ENCODE results near the gene XKR7. TPM values are rescaled to one million over a fixed set of nuclear protein-coding genes. Genes with fewer than 3 reads are reported as not detected.
A peak's percentile ranks its signal among the peaks of the same experiment; 100 is the strongest.

The XKR7 gene
- total RNA-seq, 1 experiment from 2014 or later: not detected

DNA sequence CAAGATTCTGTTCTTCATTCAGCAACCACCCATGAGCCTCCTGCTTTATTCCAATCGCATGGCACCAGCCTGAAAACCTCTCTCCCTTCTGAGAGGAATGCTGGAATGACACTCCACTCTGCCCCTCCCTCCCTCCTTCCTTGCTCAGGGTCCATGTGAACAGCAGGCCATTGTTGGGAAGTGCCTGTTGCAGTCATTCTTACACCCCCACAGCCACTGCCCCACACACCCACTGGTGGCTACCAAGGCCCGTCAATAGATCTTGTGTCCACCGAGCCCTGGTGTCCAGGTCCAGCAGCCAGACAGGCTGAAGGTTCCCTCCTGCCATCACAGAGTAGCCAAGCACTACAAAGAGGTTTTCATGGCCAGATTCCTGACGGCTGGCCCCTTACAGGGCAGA lies 22.6 kb upstream of the XKR7 start:
- DNase-seq (ENCODE audit: low spot score): no peak

DNA sequence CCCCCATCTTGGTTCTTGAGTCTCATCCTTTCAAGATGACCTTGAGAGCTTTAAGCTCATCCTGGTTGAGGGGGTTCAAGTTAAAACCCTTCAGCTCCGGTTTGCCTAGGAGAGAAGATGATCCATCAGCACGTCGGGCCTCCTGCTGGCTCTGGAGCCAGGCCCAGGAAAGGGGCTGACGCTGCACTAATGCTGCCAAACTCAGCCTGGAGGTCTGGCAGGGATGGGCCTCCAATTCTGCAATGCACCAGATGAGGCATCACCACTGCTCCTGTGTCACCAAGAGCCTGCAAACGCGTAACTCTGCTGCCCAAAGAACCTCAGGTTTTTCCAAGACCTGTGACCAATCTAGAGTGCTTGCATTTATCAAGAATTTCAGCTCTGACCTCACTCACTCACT lies 22.2 kb upstream of the XKR7 start:
- DNase-seq (ENCODE audit: low spot score): no peak

DNA sequence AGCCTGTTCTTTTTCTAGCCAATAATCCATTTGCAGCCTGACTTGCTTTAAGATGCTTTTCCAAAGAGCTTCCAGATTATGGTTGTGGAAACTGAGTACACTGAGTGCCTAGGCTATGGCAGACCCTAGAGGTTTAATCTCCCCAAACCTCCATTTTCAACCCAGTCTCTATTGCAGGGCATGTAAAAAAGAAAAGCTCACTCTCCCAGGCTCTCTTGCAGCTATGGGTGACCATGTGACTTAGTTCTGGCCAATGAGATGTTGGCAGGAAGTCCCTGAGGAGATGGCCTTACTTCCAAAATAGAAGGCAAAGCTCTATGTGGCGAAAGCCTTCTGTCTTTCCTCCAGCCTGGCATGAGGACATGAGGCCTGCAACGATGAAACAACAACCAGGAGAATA lies 19.9 kb upstream of the XKR7 start:
- DNase-seq (ENCODE audit: low spot score): no peak

DNA sequence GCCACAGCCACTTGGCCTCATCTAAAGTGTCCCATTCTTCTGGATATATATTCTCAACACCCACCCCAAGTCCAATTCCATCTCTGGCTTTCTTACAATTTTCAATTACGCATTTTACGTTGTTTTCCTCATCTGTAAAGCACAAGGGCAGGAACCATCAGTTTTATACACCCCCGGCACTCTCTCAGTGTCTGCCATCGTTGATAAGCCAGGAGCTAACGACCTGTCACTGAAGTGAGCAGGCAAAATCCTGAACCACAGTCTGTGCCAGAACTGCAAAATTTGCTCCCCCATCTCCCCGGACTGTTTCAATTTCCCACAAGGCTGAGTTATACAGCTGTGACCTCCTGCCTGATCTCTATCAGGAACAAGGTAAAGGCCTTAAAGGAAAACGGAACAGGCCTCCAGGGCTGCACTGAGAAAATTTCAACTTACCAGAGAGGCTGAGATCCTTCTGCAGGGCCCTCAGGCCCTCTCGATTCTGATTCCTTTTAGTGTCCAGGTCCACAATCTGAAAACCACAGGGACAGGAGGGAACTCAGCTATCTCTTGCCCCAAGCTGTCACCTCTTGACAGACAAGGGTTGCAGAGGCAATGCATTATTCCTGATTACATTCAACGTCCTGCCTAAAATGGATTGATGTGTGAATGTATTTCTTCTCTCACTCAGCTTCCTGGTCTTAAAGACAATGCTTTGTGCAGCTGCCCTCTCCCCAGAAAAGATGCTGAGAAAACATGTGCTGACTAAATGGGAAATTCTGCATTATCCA lies 17.9 kb upstream of the XKR7 start:
- DNase-seq (ENCODE audit: low spot score): no peak

DNA sequence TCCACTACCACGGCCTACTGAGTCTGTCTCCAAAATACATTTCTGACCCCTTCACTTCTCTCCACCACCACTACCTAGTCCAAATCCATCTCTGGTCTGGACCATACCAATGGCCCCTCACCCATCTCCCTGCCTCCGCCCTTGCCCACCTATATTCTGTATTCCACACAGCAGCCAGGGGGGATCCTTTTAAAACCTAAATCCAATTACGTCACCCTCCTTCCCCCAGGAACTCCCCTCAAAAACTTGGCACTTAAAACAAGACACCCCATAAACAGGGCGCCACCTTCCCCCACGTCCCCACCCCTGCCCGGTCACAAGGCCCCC lies 16.8 kb upstream of the XKR7 start:
- no peak for DNase-seq (ENCODE audit: low spot score)

DNA sequence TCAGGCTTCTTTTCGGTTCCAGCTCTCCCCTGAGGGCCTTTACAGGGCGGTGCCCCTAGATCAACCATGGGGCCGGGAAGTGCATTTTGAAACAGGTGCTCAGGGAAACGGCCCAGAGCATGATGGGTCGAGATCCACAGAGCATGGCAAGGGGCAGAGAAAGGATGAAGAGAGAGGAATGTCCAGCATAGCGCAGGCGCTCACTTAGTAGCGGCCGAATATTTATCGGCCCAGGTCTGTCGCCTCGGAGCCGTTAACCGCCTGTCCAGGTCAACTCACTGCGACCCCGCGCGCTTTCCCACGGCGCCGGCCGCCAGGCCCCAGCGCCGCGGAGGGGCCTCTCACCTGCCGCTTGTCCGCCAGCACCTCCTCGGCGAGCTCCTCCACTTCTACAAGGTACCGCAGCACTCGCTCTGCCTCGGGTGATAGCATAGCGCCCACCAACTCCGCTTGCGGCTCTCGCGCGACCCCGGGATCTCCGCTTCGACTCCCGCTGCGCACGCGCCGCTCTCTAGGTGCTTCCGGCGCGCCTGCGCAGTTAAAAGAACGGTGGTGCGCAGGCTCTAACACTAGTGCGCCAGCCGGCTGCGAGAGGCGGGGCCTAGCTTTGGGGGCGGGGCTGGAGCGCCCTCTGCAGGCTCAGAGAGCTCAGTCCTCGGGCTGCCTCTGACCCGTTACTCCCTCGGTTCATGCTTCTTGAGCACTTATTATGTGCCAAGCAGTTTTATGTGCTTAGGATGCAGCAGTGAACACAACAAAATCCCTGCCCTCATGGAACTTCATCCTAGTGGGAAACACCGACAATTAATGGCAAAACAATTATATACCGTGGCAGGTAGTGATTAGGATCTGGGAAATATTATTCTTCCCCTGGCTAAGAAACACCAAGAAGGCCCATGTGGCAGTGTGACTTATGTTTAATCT lies 16.2 kb upstream of the XKR7 start, which contains the start of gene PDRG1:
Gene PDRG1 (minus strand): TSS at position 517 of the 924 bp plus-strand sequence. CDS start 85 bp downstream, at position 432.
- DNase-seq (ENCODE audit: low spot score): peak; percentile 88

DNA sequence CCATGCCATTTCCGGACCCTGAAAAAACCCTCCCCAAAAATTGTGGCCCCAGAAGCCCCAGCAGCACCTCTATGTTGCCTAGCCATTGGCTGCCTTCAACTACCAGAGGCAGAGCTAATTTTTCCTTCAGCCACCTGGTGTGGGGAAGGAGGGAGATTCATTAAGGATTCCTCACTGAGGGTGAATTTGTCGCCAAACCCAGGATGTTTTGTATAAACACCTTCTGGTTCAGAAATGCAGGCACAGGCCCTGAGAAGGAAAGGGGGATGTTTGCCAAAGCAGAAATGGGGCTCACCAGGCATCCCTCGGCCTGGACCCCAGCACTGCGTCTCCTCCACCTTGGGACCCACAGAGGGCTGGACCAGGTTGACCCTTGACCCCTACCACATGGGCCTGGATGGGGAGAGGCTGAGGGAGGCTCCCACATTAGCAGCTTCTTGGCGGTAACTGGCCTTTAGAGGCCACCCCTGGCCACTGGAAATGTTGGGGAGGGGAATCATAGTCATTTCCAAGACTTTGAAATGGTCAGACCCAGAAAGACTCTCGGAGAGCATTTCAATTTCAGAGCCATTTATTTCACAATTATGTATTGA lies 14.3 kb upstream of the XKR7 start:
- no peak for DNase-seq (ENCODE audit: low spot score)

DNA sequence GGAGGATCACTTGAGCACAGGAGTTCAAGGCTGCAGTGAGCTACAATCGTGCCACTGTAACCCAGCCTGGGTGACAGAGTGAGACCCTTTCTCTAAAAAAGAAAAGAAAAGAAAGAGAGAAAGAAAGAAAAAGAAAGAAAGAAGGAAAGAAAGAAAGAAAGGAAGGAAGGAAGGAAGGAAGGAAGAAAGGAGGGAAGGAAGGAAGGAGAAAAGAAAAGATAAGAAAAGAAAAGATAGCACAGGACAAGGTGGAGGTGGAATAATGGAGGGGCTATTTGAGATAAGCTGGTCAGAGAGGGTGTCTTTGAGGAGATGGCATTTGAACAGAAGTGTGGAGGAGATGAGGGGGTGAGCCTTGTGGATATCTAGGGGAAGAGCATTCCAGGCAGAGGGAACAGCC lies 13.5 kb upstream of the XKR7 start:
- DNase-seq (ENCODE audit: low spot score): no peak

DNA sequence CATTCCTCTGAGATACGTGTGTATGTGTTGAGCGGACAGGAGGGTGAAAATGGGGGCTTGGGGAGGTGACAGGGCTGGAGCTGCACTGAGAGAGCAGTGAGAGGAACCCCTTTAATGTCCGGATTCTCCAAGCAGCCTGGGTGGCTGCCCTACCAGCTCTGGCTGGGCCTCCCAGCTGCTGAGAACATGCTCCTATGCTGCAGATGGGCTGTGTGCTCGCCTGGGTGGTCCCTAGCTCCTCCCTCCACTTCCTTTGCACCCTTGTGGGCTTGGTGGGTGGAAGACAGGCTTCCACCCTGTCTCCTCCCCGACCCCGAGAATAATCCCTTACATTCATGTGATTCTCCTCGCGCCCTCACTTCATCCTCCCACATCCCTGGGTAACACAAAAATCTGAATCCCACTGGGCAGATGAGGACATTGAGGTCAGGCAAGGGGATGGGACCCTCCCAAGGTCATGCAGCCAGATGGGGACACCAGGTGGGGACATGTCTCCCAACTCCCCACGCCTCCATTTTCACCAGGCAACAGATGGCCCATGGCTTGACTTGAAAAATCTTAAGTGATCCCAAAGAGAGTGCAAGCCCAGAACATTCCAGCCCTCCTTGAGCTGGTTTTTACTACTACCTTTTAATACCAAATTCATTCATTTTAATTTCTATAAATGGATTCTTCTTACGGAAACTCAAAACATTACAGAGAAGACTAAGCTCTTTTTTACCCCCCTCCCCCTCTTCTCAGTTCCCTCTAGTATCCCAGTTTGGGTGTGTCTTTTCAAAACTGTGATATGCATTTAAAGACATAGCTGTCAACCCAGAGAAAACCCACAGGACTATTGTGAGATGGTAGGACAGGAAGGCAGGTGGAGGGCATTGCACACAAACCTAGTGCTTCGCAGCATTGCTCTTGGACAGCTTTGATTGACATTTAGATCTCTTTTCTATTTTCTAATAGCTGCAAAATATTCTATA lies 11.1 kb upstream of the XKR7 start:
- no peak for DNase-seq (ENCODE audit: low spot score)

DNA sequence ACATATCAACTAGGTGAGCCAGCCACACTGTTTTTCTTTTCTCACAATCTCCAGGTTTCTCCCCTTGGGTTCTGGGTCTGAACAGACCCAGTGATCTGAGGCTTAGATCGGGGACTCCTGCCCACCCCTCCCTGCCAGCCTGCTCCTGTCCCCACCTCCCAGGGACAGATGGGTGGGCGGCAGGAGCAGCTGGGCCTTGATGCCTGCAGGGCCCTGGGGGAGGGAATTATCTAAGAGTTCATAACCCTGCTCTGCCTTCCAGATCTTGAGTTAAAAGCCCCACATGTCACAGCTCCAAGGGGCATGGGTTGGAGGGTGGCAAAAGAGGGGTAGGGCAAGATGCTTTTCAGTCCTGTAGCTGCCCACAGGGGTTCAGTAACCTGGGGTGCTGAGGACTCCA lies 5.2 kb upstream of the XKR7 start:
- no peak for DNase-seq (ENCODE audit: low spot score)

DNA sequence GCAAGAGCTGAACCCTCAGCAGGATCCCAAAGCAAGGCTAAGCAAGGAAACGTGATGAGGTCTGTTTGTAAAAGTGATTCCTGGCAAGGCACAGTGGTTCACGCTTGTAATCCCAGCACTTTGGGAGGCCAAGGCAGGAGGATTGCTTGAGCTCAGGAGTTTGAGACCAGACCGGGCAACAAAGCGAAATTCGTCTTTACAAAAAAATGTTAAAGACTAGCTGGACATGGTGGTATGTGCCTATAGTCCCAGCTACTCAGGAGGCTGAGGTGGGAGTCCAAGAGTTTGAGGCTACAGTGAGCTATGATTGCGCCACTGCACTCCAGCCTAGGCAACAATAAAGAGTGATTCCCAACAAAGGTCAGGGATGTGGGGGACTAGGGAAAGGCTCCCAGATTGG lies 4.1 kb upstream of the XKR7 start:
- no peak for DNase-seq (ENCODE audit: low spot score)

DNA sequence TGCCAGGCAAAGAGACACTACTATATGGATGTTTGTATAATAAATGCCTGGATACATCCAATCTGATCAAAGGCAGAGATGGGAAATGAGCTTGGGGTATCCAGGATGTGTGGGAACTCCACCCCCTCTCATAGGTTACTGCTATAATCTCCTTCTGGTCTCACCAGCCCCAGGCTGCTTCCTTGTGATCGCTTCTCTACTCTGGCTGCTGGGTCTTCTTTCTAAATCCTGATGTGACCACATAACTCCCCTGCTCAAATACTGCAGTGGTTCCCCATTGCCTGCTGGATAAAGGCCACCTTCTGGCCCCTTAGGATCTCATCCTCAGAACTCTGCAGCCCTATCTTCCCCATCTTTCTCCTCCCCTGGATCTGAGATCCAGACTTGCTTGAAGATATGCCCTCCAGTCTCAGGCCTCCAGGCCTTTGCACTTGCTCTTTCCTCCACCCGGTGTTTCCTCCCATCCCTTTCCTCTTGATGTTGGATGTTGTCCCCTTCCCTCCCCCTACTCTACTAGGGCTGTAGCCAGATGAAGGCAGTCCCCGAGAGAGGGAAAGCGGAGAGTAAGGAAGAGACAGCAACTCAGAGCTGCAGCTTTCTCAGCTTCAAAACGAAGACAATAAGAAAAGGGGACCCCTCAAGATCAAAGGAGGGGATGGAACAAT lies 828 bp upstream of the XKR7 start:
- no peak for DNase-seq (ENCODE audit: low spot score)

DNA sequence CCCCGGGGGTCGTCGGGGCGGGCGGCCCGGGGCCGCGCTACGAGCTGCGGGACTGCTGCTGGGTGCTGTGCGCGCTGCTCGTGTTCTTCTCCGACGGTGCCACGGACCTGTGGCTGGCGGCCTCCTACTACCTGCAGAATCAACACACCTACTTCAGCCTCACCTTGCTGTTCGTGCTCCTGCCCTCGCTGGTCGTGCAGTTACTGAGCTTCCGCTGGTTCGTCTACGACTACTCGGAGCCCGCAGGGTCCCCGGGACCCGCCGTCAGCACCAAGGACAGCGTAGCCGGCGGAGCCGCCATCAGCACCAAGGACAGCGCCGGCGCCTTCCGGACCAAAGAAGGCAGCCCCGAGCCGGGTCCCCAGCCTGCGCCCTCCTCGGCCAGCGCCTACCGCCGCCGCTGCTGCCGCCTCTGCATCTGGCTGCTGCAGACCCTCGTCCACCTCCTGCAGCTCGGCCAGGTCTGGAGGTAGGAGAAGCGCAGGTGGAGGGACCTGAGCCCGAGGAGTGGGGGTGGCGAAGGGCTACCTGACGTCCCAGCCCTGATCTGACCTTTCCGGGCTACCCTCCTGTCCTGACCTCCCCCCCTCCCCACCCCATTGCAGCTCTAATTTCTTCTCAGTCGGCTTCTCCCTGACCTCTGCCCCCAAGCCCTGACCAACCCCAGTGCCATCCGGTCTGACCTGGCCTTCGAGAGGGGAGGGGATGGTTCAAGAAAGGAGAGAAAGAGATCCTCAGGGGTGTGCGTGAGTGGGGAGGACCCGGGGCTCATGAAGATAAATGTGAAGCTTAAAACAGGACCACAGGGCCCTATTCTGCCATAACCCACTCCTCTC lies 558 bp downstream of the XKR7 start:
- DNase-seq (ENCODE audit: low spot score): peak; percentile 30

DNA sequence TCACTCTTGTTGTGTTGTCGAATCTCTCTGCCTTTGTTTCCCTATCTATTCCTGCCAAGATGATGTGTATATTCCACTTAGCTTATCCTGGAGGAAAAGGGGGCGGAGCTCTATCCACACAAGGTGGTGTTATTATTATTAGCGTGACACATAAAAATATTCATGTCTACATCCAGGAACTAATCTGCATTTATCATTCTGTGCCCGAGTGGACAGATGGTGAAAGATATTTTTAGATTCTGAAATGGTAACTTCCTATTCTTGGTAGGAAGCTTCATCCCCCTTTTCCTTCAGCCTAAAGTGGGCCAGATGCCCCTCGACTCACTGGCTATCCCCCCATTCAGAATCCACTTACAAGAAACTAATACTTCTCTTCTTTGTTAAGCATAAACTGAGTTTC lies 2.0 kb downstream of the XKR7 start:
- DNase-seq (ENCODE audit: low spot score): no peak

DNA sequence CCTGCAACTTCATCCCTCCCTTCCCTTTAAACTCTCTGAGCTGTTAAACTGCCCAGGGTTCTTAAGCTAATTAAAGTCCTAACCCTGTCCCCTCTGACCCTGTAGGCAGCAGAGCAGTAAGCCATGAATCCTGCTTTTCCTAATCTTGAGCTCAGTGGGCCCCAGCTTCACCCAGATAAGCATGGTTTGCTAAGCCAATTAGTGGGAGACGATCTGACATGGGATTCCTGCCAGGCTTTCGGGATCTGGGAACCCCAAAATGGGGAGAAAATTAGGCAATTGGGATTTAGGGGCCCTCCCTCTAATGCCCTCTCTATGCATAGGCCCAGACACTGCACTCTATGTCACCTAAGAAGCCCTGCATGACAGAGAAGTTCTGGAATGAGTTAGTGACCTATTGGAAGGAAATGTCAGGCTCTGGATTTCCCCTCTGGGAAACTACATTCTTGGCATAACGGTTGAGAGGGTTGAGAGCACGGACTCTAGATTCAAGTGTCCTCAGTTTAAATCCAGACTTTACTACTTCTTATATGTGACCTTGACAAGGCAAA lies 4.6 kb downstream of the XKR7 start:
- DNase-seq (ENCODE audit: low spot score): no peak

DNA sequence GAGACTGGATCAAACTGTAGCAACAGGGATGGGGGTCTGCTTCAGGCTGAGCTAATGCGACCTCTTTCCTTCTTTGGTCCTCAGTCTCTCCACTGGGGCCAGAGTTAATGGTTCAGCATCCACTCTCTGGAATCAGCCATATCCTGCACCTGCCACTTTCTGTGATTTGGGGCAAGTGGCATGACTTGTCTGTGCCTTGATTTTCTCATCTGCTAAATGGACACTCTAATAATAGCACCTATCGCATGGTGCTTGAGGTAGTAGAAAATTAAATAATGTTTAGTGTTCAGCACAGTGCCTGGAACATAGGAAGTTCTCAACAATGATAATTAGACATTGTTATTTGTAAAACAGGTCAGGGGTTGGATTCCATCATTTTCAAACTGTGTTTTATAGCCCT lies 6.3 kb downstream of the XKR7 start:
- DNase-seq (ENCODE audit: low spot score): no peak

DNA sequence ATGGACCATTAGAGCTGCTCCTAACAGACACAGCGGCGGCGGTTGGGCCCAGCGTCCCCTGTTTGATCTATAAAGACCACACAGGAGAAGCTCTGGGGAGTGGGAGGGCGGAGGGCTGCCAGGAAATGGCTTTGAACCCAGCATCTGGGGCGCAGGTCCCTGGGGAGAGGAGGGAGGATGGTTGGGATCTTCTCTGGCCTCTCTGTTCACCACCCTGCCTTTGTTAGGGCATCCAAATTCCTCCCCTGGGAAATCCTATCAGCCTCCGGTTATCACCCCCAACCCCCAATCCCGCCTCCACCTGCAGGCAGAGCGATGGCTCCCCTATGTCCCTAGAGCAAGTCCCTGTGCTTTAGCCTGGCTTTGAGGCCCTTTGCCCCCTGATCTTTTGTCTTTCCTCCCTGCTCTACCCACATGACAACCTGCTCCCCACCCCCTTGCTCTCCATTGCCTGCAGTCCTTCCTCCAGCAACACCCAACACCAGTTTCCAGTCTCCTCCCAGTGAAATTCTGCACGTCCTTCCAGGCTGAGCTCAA lies 7.1 kb downstream of the XKR7 start:
- no peak for DNase-seq (ENCODE audit: low spot score)

DNA sequence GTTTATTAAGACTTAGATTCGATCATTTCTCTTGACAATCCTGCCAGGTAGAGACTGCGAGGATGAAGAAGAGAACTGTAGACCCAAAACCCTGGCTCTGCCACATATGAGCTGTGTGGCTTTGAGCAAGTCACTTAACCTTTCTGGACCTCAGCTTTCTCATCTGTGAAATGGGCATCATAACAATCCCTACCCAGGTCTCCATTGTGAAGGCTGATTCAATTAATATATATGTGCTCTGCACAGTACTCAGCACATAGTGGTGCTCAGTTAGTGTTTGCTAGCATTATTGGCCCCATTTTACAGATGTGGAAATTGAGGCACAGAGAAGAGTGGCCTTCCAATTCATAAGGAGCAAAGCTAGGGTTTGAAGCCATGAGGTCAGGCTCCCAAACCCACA lies 7.9 kb downstream of the XKR7 start:
- DNase-seq (ENCODE audit: low spot score): no peak

DNA sequence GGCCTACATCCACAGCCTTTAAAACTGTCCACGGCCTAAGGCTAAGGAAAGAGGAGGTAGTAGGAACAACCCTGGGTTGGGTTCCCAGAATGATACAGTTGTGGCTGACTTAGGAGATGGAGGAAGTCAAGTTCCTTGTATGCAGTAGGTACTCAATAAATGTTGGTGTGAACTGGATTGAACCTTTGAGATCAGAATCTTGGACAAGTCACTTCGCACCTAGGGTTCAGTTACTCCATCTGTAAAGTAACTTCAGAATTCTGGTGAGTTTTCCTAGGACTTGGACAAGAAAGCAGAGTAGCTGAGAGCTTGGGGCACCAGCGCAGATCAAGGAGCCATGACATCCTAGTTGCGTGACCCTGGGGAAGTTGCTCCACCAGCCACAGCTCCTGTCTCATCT lies 9.1 kb downstream of the XKR7 start:
- DNase-seq (ENCODE audit: low spot score): no peak

All from H4 (cell line).